GM19455 (cell line): Measurements from ENCODE around the gene CAMSAP3.

ENCODE experiments used
- ATAC-seq: cut with Tn5 transposase; IDR thresholded peaks from one replicate; pipeline ENCODE4 v1.9.1; 2021; ENCODE audit not compliant: unreplicated experiment

CAMSAP3 gene

GRCh38 chr19:7612282-7613274 is 16.9 kb downstream of the CAMSAP3 start:
- ATAC-seq: no peak

- no peak for ATAC-seq
Measured at GRCh38 chr19:7614859-7615741, 19.4 kb downstream of the CAMSAP3 start.

- no peak for ATAC-seq
Measured at GRCh38 chr19:7617172-7617571, 21.5 kb downstream of the CAMSAP3 start.

GRCh38 chr19:7617735-7618134 is 22.1 kb downstream of the CAMSAP3 start:
- no peak for ATAC-seq

- ATAC-seq: no peak
Measured at GRCh38 chr19:7618348-7618747, 22.7 kb downstream of the CAMSAP3 start.

GRCh38 chr19:7618771-7619510 is 23.3 kb downstream of the CAMSAP3 start:
- ATAC-seq: no peak

GRCh38 chr19:7619671-7620441 is 24.2 kb downstream of the CAMSAP3 start:
- no peak for ATAC-seq

- no peak for ATAC-seq
Measured at GRCh38 chr19:7620442-7621412, 25.1 kb downstream of the CAMSAP3 start.

- no peak for ATAC-seq
Measured at GRCh38 chr19:7622933-7623685, 27.4 kb downstream of the CAMSAP3 start.

GRCh38 chr19:7623725-7624603 is 28.3 kb downstream of the CAMSAP3 start:
- ATAC-seq: no peak

- no peak for ATAC-seq
Measured at GRCh38 chr19:7624810-7625209, 29.1 kb downstream of the CAMSAP3 start.

GRCh38 chr19:7625763-7626372 is 30.2 kb downstream of the CAMSAP3 start:
- ATAC-seq: no peak

- ATAC-seq: no peak
Measured at GRCh38 chr19:7627166-7627565, 31.5 kb downstream of the CAMSAP3 start.

GRCh38 chr19:7628589-7629311 is 33.1 kb downstream of the CAMSAP3 start:
- no peak for ATAC-seq

GRCh38 chr19:7629347-7630054 is 33.8 kb downstream of the CAMSAP3 start, which contains the start of the genes PET100 and XAB2:
Gene PET100, plus strand, starts transcription at chr19:7629793. Its CDS starts 41 bp downstream, at chr19:7629834.
Gene XAB2, minus strand, starts transcription at chr19:7629545. Its CDS starts 18 bp downstream, at chr19:7629527.
- ATAC-seq: peak; percentile 92
